AG04450 (cell line): Measurements from ENCODE around the gene OLFML2A. TPM values are rescaled to one million over a fixed set of nuclear protein-coding genes. Genes with fewer than 3 reads are reported as not detected.

ENCODE experiments used
- CTCF ChIA-PET: fragments of 300-600, 350-600 bp; formaldehyde crosslinking; extraction: SDS; loops from one replicate; lab custom pipeline; 2022; ENCODE audit warnings: antibody characterized with exemption, inconsistent platforms; lab: Charles Lee
- POLR2A ChIA-PET: fragments of 350-600 bp; formaldehyde crosslinking; extraction: SDS; loops from one replicate; lab custom pipeline; 2021; ENCODE audit warnings: antibody characterized with exemption, inconsistent platforms; lab: Yijun Ruan, JAX
- DNase-seq: peaks from one replicate; pipeline ENCODE4 v3.0.0-alpha.2; 2011; ENCODE audit warnings: low read depth, low spot score
- H3K27ac ChIP-seq: one replicate; pipeline ENCODE4 v1.5.1; 2012; ENCODE audit warnings: low read depth, low read length, control low read depth
- H3K27me3 ChIP-seq: one replicate; pipeline ENCODE4 v1.6.0; 2012; ENCODE audit warnings: low read length; ENCODE audit not compliant: control insufficient read depth, insufficient read depth
- H3K4me3 ChIP-seq: 2 replicates; pipeline ENCODE4 v1.5.1; 2011; ENCODE audit warnings: mild to moderate bottlenecking, low read depth, low read length, control low read depth
- H3K9me3 ChIP-seq: 2 replicates; pipeline ENCODE4 v1.5.1; 2012; ENCODE audit warnings: low read length; ENCODE audit not compliant: control insufficient read depth, insufficient read depth
- CTCF ChIP-seq: IDR thresholded peaks from 2 replicates; pipeline ENCODE4 v1.5.1; 2011; ENCODE audit warnings: low read depth, low read length, control low read depth, inconsistent platforms
- polyA plus RNA-seq: library from polyadenylated mRNA; depleted of rRNA; stranded (reverse); fragments of >200 nt; gene quantifications from 2 replicates; pipeline ENCODE4 v1.2.3, GENCODE V29; 2011

OLFML2A gene
- polyA plus RNA-seq, 1 experiment: 22.3 TPM

GRCh38 chr9:124768334-124768733 lies 8.6 kb upstream of the OLFML2A start:
- TF ChIP-seq CTCF: no peak
- no peak overlapping the region for H3K27ac ChIP-seq
- no peak for DNase-seq
- no peaks in the 10 kb centered on the region for H3K9me3 ChIP-seq
- no peak overlapping the region for H3K4me3 ChIP-seq
- ChIA-PET POLR2A (no interaction called here), CTCF (interaction anchor here (0.8 to 12.3 kb wide), 3 partner anchors 56 to 151 kb away, joined by 4 to 674 read pairs (median 6); partner anchors contain the start of gene WDR38)
- peaks cover 60% of the 10 kb centered on the region for H3K27me3 ChIP-seq

GRCh38 chr9:124768750-124769548 lies 8.0 kb upstream of the OLFML2A start:
- peaks cover 60% of the 10 kb centered on the region for H3K27me3 ChIP-seq
- CTCF ChIA-PET: interaction anchor here (0.8 to 12.3 kb wide), 3 partner anchors 57 to 152 kb away, joined by 4 to 674 read pairs (median 6); partner anchors contain the start of gene WDR38
- DNase-seq: no peak
- POLR2A ChIA-PET: no interaction called here
- no peak for TF ChIP-seq CTCF
- H3K4me3 ChIP-seq: no peak overlapping the region
- no peaks in the 10 kb centered on the region for H3K9me3 ChIP-seq
- no peak overlapping the region for H3K27ac ChIP-seq

GRCh38 chr9:124769549-124770358 lies 7.2 kb upstream of the OLFML2A start:
- POLR2A ChIA-PET: interaction anchor here (0.6 kb wide), 1 partner anchor 91 kb away, joined by 9 read pairs; no protein-coding TSS in a partner anchor
- Histone ChIP-seq H3K4me3 (no peak overlapping the region), H3K9me3 (no peaks in the 10 kb centered on the region), H3K27ac (no peak overlapping the region), H3K27me3 (peaks cover 53% of the 10 kb centered on the region)
- CTCF ChIA-PET: interaction anchor here (1.0 to 12.3 kb wide), 4 partner anchors 27 to 152 kb away, joined by 4 to 674 read pairs (median 9); partner anchors contain the start of gene WDR38
- DNase-seq: no peak
- no peak for TF ChIP-seq CTCF

- TF ChIP-seq CTCF: no peak
- POLR2A ChIA-PET: interaction anchor here (0.6 to 2.0 kb wide), 8 partner anchors 9 to 422 kb away, joined by 3 to 12 read pairs (median 4); partner anchors contain the start of genes ARPC5L, RPL35 and WDR38
- CTCF ChIA-PET: interaction anchor here (1.0 to 12.3 kb wide), 7 partner anchors 9 to 153 kb away, joined by 4 to 674 read pairs (median 7); partner anchors contain the start of genes ARPC5L, RPL35 and WDR38
- DNase-seq: no peak
- peaks cover 46% of the 10 kb centered on the region for H3K27me3 ChIP-seq
- no peak overlapping the region for H3K27ac ChIP-seq
- no peaks in the 10 kb centered on the region for H3K9me3 ChIP-seq
- peak overlapping the region; percentile 63 for H3K4me3 ChIP-seq
Measured at GRCh38 chr9:124770359-124771020, 6.4 kb upstream of the OLFML2A start.
